NCI-H774 (cell line): ENCODE measurements around the gene GALNS.
"Not testable (repeated sequence)": the region's sequence is repeated elsewhere in the genome, so short reads cannot be mapped to it uniquely, and the experiment has no call there.

Experiments
- DNase-seq: peaks from one replicate; lab custom pipeline; 2025; lab: John Stamatoyannopoulos, UW

The GALNS gene

DNA sequence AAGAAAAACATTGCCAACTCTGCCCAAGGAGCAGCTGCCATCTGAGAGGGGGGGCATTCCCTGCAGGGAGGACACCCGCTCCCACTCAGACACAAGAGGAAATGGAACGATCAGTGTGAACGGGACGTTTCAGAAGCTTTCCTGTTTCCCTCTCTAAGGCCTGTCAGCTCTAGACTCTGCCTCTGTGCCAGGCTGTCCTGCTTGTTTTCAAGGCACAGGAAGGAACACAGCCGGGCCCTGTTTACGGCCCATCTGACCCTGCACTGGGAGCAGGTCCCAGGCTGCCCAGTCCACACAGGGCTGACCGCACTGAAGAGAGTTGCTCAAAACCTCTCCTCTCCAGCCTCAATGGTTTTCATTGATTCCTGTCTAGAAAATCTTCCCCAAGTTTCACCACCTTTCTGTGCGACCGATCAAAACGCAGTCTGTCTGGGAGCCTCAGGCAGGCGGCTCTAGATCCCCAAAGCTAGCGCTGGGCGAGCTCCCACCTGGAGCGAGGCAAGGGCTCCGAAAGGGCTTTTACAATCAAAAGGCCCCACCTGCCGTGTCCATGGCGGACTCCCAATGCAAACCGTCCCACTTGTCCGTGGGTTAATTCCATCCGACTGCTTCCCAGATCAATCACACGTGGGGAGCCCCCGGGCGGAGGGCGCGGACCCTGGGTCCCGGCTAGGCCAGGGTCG, 73.2 kb downstream of the GALNS start:
- DNase-seq = no peak

GRCh38 chr16:88782454-88783390, 74.0 kb downstream of the GALNS start:
- no peak for DNase-seq

GRCh38 chr16:88781140-88782077, 75.3 kb downstream of the GALNS start:
- no peak for DNase-seq

DNA sequence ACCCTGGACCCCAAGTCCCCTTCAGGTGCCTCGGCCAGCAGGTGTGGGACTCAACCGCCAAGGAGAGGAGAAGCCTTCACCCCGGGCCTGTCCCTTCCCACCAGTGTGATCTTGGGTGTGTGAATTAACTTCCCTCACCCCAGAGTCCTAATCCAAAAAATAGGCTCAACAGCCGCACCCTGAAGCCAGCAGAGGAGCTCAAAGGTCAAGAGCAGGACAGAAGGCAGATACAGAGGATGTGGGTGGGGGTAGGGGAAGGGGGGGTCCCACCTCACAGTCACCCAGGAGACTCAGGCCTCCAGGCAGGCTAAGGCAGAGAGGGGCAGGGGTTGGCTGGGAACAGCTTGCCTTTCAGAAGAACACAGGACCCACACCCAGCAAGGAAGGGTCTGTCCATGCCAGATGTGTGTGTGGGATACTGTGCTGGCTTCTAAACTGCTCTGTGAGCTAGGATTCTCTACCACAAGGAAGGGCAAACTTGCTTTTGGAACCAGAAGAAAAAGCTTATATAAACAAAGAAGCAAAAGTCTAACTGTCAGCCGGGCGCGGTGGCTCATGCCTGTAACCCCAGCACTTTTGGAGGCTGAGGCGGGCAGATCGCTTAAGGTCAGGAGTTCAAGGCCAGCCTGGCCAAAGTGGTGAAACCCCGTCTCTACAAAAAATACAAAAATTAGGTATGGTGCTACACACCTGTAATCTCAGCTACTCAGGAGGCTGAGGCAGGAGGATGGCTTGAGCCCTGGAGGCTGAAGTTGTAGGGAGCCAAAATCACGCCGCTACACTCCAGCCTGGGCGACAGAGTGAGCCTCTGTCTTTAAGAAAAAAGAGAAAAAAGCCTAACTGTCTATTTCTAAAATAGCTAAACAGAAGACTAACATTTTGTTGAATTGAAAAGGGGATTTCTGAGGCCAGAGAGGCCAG, 76.3 kb downstream of the GALNS start:
- no peak for DNase-seq

DNA sequence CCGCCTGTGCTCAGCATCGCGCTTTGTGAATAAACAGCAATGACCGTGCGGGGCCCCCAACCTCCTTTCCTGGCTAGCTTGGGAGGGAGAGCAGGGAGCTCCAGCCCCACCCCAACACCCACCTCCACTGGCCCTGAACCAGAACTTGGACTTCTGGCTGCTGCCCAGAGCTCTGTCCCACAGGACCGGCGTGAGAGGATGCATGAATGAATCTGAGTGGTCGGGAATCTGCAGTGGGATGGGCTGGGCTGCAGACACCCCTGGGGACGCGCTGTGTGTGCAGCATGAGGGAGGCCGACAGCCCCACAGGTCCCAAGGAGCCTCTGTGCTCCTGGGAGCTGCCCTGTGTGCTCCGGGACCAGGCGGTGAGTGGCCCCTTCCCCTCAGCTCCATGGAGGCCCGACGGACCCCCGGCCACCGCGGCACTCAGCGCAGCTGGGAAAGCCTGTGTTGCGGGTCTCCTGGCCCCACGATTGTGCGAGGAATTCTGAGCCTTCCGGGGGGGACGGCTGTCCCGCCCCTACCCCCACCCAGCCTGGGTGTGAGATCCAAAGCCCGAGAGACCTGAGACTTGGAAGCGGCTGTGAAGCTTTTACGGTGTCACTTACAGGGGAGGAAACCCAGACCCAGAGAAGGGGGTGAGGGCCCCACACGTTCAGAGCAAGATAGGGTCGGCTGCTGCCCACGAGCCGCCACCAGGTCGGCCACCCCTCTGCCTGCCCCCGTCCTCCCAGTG, 77.2 kb downstream of the GALNS start:
- DNase-seq = no peak

- DNase-seq = no peak
Measured at GRCh38 chr16:88778541-88779065, 78.1 kb downstream of the GALNS start.

GRCh38 chr16:88778271-88778525, 78.5 kb downstream of the GALNS start:
- no peak for DNase-seq

DNA sequence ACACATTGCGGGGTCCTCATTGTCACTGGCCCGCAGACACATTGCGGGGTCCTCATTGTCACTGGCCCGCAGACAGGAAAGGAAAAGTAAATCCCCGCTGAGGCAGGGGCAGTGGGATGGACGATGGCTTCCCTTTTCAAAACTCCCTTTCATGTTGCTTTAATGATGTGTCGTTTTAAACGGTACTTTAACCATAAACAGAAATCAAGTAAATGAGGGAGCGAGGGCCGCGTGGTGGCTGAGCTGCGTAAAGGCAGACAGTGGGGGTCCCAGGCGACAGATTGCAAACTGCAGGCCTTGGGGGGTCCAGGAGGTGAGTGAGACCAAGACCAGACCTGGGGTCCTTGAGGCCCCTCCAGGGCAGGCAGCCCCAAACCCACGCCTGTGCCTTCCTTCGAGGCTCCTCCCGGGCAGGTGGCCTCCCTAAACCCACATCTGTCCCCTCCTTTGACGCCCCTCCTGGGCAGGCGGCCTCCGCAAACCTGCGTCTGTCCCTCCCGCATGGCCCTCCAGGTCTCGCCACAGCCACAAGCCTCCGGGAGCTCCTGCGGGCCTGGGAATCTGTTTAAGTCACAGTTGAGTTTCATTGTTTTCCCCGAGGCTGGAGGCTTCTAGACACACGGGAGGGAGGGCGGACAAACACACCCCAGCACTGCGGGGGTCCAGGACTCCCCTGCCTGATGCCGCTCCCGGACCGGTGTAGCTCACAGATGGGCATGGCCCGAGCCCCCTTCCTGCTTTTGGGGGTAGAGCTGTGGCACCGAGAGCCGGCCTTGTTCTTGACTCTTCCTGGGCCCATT, 79.1 kb downstream of the GALNS start:
- DNase-seq = no peak

GRCh38 chr16:88775825-88776224, 80.9 kb downstream of the GALNS start:
- DNase-seq = no peak

- no peak for DNase-seq
Measured at GRCh38 chr16:88774544-88775393, 82.0 kb downstream of the GALNS start.

DNA sequence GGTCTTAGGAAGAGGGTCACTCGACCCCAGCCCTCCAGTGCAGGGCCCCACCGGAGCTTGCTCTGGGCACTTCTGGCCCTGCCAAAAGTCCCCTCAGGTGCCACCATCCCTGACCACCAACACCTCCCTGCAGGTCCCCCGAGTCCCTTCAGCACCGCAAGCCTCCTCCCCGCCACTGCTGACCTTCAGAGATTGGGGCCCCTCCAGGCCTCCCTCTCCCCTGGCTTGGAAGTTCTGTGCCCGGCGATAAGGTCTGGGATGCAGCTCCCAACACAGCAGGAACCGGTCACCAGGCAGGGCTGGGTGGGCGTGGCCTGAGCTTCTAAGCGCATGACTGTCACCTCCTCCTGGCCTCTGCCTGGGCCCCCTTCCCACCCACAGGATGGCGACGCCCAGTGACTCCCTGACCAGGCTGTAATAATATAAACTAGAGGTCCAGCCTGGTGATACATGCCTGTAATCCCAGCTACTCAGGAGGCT, 82.9 kb downstream of the GALNS start:
- DNase-seq = no peak

DNA sequence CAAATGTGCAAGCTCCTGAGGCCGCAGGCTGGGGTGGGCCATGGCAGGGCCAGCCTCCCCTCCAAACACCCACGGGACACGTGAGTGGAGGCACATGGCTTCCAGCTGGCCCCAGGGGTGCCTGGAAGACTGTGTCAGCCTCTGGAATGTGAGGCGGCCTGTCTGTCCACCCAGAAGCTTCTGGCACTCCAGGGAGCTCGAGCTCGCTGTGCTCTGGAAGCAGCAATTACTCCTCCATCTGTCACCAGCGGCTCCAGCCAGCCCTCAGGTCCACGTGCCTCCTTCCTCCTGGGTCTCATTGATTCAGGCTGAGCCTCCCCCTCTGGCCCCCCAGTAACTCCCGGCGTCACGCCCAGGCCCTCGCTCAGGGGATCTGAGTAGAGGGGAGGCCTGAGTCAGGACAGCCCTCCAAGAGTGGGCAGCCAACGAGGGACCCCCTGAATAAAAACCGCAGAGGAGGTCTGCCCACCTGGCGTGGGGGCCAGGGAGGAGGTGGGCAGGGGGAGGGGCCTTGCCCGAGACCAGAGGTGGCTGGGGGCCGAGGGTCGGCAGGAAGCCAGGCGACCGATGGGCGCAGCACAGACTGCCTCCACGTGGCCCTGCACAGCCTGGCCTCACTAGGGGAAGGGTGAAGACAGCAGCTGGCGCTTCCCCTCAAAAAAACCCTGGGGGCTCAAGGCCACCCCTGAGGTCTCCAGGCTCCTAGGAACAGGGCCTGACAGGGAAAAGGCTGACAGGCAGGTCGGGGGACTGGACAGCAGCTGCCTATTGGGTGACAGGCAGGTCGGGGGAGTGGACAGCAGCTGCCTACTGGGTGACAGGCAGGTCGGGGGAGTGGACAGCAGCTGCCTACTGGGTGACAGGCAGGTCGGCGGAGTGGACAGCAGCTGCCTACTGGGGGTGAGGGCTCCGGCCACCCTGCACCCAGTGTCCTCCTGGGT, 83.6 kb downstream of the GALNS start:
- DNase-seq = no peak

GRCh38 chr16:88771781-88772180, 85.0 kb downstream of the GALNS start:
- DNase-seq = not testable (repeated sequence)

GRCh38 chr16:88771294-88771772, 85.4 kb downstream of the GALNS start:
- no peak for DNase-seq

- DNase-seq = no peak
Measured at GRCh38 chr16:88770461-88771293, 86.1 kb downstream of the GALNS start.
